ENCODE results near the gene UBAP1L.

DNA sequence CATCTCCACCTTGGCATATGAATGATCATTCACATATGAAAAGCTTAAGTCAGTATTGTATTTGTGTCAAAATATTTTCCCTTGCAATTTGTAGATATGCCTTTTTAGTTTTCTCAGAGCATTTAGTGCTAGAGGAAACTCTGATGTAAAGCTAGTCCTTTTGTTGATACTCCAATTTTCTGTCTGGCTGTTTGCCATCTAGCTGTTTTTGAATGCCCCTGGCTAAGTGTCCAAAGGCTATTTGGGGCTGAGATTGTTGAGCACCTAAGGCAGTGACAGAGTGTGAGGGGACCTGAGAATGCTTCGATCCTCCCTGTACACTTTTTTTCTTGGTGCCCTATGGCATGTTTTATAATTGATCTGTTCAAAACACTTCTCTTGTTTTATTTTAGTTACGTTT, 66.8 kb downstream of the UBAP1L start:
- TF ChIP-seq POLR2A (IDR thresholded peaks at IDR 0.05; ENCODE audit: low read length) (no peak), GATA1 (IDR thresholded peaks at IDR 0.05; ENCODE audit: low read depth, low read length) (no peak)
